Stimulated activated naive CD8-positive, alpha-beta T cell treated with anti-CD3 and anti-CD28 coated beads, Interleukin-15, amount 100 ng/mL, for 72 hours (primary cell): ENCODE measurements around the gene ARHGEF39.

Source experiments
- ATAC-seq: fragments of 150-1000 bp; cut with Tn5 transposase; 2 replicates; pipeline ENCODE4 v1.10.0; 2021; ENCODE audit warnings: mild to moderate bottlenecking, moderate library complexity
- DNase-seq, 2 donors: peaks; one replicate each; pipeline ENCODE4 v3.0.0; 2021 to 2022
- H3K27ac Mint-ChIP-seq, 2 donors: one replicate each; pipeline ENCODE4 v1.8.0; 2022; ENCODE audit warnings: mild to moderate bottlenecking in 2 of 2, mixed read lengths in 2 of 2, moderate library complexity in 2 of 2
- H3K27me3 Mint-ChIP-seq: one replicate; pipeline ENCODE4 v1.8.0; 2022; ENCODE audit warnings: mixed read lengths
- H3K4me1 Mint-ChIP-seq: one replicate; pipeline ENCODE4 v1.8.0; 2022; ENCODE audit warnings: mild to moderate bottlenecking, mixed read lengths
- H3K4me3 Mint-ChIP-seq, 2 donors: one replicate each; pipeline ENCODE4 v1.8.0; 2022; ENCODE audit warnings: mild to moderate bottlenecking in 2 of 2, mixed read lengths in 2 of 2, moderate library complexity in 1 of 2
- H3K9me3 Mint-ChIP-seq, 2 donors: one replicate each; pipeline ENCODE4 v1.8.0; 2022; ENCODE audit warnings: mixed read lengths in 2 of 2

ARHGEF39 gene

DNA sequence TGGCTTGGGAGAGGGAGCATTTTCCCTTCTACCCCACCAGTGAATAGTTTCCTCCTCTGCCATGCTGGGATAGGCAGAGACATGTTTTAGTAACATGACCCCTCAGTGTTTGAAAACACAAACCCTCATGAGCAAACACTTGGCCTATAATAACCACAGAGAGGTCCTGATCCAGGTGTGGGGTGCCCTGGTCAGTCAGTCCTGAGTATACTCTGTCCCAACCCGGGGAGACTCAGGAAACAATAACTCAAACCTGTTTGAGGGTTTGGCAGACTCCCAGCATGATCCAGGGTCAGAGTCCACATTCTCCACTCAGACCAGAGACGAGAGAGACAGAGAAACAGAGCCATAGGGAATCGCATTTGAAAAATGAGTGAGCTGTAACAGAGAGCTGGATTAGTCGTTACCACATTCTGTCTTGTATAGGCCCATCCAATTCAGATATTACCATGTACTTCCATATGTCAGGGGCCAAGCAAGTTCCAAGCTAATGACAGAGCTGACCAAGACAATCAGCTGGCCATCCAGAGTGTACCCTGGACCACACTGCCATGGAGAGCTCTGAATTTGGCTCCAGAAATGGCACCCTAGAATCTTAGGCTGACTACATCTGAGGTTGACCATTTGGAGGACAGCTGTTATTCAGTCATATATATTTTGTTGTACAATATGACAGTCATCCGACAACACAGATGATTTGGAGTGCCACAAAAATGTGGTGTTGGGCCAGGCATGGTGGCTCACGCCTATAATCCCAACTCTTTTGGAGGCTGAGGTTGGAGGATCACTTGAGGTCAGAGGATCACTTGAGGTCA, 4.5 kb upstream of the ARHGEF39 start:
- ATAC-seq = no peak
- Mint-ChIP-seq H3K9me3 (peaks cover 6 to 7% of the 10 kb centered on the region in 2 donors), H3K4me3 (no peak overlapping the region), H3K27ac (no peak overlapping the region), H3K27me3 (peaks cover 6% of the 10 kb centered on the region), H3K4me1 (peaks cover 23% of the 10 kb centered on the region)
- DNase-seq = no peak

DNA sequence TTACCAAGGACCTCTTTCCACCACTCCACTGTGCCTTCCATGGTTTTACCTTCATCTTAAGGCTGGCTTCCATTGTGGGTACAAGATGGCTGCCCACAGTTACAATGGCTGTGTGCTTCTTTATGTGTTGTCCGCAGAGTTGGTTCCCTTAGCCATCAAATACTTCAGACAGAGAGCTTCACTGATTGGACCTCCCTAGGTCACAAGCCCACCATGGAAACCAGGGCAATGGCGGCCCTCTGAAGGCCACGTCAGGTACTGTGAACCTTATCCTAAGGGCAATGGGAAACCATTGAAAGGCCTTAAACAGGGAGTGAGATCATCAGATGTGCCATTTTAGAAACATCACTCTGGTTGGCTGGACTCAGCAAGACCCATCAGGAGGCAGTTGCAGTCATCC, 2.9 kb upstream of the ARHGEF39 start:
- H3K9me3 Mint-ChIP-seq = peaks cover 6 to 7% of the 10 kb centered on the region in 2 donors
- no peaks in the 10 kb centered on the region for H3K27me3 Mint-ChIP-seq
- H3K27ac Mint-ChIP-seq = no peak overlapping the region
- H3K4me1 Mint-ChIP-seq = peaks cover 34% of the 10 kb centered on the region
- no peak for DNase-seq
- no peak overlapping the region for H3K4me3 Mint-ChIP-seq
- ATAC-seq = no peak

DNA sequence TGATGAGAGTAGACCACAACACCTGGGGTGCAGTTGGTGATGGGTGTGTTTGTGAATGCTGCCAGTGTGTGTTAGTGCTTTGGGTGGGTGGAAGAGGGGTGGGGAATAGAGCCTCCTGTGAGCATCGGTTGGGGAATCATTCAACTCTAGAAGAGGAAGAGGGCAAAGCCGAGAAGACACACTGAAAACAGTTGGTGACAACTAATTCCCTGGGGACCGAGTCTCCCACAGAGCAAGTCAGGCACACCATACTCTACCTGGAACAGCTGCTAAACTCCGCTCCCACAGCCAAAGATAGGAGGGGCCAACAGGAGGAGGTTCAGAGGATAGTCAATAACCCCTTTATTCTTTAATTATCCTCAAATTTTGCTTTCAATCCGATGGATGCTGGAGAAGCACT, 1.6 kb upstream of the ARHGEF39 start:
- DNase-seq (no peak), ATAC-seq (no peak)
- Mint-ChIP-seq H3K27ac (no peak overlapping the region), H3K4me1 (peaks cover 48% of the 10 kb centered on the region), H3K27me3 (no peaks in the 10 kb centered on the region), H3K9me3 (peaks cover 6 to 7% of the 10 kb centered on the region in 2 donors), H3K4me3 (no peak overlapping the region)

DNA sequence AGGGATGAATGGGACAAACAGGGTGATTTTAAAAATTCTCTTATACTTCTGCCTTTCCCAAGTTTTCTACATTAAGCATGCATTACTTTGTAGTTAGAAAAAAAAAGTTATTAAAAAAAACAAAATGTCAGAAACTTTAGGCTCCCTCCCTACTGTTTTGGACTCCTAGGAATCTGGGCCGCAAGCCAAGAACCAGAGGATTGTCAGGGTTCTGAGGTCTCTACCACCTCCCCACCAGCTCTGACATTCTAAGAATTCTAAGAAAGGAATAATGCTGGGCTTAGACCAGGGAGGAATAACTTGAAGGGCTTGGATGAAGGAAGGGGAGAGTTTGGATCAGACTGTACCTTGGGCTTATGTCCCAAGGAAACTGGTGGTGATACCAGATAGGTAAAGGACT, 1.1 kb upstream of the ARHGEF39 start:
- H3K27me3 Mint-ChIP-seq = no peaks in the 10 kb centered on the region
- peaks cover 52% of the 10 kb centered on the region for H3K4me1 Mint-ChIP-seq
- ATAC-seq = no peak
- peaks cover 6 to 7% of the 10 kb centered on the region in 2 donors for H3K9me3 Mint-ChIP-seq
- peak overlapping the region in 1 of 2 donors; percentile 34 for H3K27ac Mint-ChIP-seq
- H3K4me3 Mint-ChIP-seq = peak overlapping the region; percentile 92 to 93
- DNase-seq = no peak

DNA sequence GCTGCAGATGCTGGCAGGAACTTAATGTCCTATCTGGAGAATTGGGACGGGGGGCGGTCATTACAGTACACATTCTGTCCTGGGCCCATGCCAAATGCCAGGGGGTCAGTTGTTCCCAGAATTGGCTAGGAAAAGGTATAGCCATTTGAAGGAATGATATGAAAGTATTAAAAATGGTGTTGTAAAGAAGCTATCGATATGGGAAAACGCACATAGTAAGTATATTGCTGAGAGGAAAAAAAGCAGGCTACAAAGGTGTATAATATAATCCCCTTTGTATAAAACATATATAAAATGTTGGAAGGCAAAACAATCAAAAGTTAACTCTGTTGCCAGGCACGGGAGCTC, 450 bp upstream of the ARHGEF39 start:
- no peak for DNase-seq
- Mint-ChIP-seq H3K27ac (peak overlapping the region; percentile 77), H3K27me3 (no peaks in the 10 kb centered on the region), H3K4me3 (peak overlapping the region; percentile 92 to 93), H3K4me1 (peaks cover 58% of the 10 kb centered on the region), H3K9me3 (peaks cover 6 to 7% of the 10 kb centered on the region in 2 donors)
- ATAC-seq = no peak

DNA sequence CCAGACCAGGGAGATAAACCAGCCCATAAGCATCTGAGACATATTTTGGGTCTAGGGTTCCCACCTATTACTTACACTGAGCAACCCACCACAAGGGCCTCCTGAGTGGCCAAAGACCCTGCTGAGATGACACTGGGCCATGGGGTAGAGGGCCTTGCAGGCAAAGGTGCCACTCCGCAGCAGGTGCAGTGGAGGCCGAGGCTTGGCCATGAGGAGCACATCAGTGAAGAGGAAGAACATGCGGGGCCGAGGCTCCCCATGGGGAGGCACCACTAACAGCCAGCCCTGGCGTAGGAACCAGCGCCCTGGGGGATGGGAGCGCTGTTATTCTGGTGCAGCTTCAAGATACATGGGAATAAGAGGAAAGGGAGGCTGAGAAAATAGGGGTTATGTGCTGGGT, 2.6 kb downstream of the ARHGEF39 start:
- ATAC-seq (no peak), DNase-seq (no peak)
- peak overlapping the region; percentile 3 to 47 for H3K4me3 Mint-ChIP-seq
- H3K9me3 Mint-ChIP-seq = no peaks in the 10 kb centered on the region
- peaks cover 83% of the 10 kb centered on the region for H3K4me1 Mint-ChIP-seq
- H3K27me3 Mint-ChIP-seq = no peaks in the 10 kb centered on the region
- no peak overlapping the region for H3K27ac Mint-ChIP-seq

DNA sequence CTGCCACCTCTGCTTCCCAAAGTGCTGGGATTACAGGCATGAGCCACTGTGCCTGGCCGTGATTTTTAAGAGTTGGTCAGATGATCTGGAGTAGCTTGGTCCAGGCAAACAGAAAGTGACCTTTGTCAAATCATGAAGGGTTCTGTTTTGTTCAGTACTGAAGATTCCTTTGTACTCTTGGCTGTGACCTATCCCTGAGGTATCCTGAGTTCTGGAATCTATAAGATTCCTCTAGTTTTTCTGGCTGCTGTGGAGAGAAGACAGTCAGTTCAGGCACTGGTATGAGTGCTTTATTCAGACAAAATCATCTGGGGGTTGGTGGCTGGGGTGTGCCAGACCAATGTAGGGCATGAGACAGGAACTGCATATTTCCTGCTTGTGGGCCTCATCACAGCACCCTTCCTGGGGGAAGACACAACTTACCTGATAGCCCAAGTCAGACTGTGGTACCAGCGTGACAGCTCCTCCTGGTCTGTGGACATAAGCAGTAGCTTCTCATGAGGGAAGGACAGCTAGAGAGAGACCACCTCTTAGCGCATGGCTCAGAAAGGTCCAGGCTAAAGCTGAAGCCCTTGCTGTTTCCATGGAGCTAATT, 3.1 kb downstream of the ARHGEF39 start:
- Mint-ChIP-seq H3K9me3 (no peaks in the 10 kb centered on the region), H3K27ac (peak overlapping the region in 1 of 2 donors; percentile 58), H3K27me3 (no peaks in the 10 kb centered on the region), H3K4me3 (no peak overlapping the region), H3K4me1 (peaks cover 89% of the 10 kb centered on the region)
- ATAC-seq = no peak
- DNase-seq = no peak

DNA sequence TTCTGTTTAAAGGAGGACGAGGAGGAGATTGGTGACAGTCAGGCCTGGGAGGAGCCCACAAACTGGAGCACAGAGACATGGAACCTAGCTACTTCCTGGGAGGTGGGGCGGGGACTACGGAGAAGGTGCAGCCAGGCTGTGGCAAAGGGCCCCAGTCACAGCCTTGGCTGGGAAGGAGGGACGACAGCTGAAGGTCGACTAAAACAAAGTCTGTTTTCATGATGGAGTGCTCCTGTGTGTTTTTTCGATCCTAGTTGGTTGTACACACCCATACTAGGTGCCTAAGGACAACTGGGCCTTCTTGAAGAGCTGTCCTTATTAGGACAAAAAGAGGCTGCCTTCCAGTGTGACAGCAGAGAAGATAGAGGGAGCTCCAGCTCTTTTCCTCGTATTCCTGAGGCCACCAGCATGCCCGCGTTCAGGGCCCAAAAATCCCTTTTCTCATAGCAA, 4.0 kb downstream of the ARHGEF39 start:
- H3K27me3 Mint-ChIP-seq = no peaks in the 10 kb centered on the region
- no peak for ATAC-seq
- no peak for DNase-seq
- no peak overlapping the region for H3K27ac Mint-ChIP-seq
- H3K4me3 Mint-ChIP-seq = no peak overlapping the region
- H3K4me1 Mint-ChIP-seq = peaks cover 94% of the 10 kb centered on the region
- H3K9me3 Mint-ChIP-seq = no peaks in the 10 kb centered on the region

DNA sequence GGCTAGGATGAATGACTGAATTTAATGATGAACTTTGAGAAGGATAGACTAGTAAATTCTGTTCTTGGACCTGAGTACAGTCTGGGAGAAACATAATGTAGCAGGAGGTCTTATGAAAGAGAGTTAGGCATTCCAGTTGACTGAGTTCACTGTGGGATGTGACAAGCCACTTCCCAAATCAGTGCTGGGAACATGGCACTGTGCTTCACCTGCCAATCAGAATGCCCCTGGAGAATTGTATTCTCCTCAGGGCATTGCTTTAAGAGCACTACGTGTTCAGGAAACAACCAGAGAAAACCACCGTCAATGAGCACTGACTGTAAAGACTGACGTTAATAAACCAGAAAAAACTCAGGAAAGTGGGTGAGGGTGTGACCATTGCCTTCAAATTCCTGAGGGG, 5.7 kb downstream of the ARHGEF39 start:
- Mint-ChIP-seq H3K4me1 (peaks cover 84% of the 10 kb centered on the region), H3K9me3 (no peaks in the 10 kb centered on the region), H3K27ac (peak overlapping the region in 1 of 2 donors; percentile 87), H3K27me3 (no peaks in the 10 kb centered on the region), H3K4me3 (peak overlapping the region; percentile 76 to 92)
- ATAC-seq = no peak
- DNase-seq = no peak

DNA sequence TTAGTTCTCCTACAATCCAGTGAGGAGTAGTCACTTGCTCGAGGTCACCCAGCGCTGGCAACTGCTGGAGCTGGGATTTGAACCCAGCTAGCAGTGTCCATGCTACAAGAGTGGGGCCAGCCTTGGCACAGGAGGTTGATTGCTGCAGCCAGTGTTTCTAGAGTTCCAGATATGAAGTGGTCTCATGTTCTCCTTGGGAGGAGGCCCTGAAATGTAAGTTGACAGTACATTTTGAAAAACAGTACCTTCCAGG, 6.1 kb downstream of the ARHGEF39 start:
- Mint-ChIP-seq H3K4me1 (peaks cover 84% of the 10 kb centered on the region), H3K27ac (peak overlapping the region; percentile 78 to 100), H3K4me3 (peak overlapping the region; percentile 76 to 92), H3K27me3 (no peaks in the 10 kb centered on the region), H3K9me3 (no peaks in the 10 kb centered on the region)
- DNase-seq (no peak), ATAC-seq (peak; percentile 5)

DNA sequence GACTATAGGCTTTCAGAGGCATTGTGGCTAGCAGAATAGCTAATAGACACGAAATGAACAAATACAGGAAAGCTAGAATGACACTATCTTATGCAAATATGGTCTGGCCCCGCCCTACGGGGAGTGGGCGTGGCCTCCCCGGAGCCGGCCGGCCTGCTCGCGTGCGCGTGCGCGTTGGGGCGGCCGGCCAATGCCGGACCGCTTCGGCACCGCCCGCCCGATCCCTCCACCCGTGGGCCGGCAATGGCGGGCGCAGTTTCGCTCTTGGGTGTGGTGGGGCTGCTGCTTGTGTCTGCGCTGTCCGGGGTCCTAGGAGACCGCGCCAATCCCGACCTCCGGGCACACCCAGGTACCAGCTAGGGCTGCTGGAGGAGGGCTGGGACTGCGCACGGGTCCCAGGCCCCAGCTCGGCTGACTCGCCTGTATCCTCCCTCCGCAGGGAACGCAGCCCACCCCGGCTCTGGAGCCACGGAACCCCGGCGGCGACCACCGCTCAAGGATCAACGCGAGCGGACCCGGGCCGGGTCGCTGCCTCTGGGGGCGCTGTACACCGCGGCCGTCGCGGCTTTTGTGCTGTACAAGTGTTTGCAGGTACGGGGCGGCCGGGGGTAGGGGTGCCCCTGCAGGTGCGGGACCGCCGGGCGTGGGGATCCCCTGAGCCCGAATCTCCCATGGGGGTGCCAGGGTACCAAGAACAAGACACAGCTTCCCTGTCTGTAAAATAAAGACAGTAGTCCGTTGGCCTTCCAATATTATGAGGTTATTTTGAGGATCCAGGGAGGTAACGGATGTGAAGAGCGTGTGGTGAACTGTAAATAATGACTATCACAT, 6.6 kb downstream of the ARHGEF39 start, which contains the start of gene CCDC107:
Gene CCDC107 (plus strand): TSS at position 156 of the 831 bp plus-strand sequence. CDS start 88 bp downstream, at position 244.
- ATAC-seq = peak; percentile 65
- Mint-ChIP-seq H3K4me3 (peak within 1 kb of the TSS; percentile 76 to 92), H3K27me3 (no peaks in the 10 kb centered on the region), H3K9me3 (no peaks in the 10 kb centered on the region), H3K27ac (peak within 1 kb of the TSS; percentile 98 to 100), H3K4me1 (peaks cover 80% of the 10 kb centered on the region)
- peak; percentile 84 to 86 for DNase-seq

DNA sequence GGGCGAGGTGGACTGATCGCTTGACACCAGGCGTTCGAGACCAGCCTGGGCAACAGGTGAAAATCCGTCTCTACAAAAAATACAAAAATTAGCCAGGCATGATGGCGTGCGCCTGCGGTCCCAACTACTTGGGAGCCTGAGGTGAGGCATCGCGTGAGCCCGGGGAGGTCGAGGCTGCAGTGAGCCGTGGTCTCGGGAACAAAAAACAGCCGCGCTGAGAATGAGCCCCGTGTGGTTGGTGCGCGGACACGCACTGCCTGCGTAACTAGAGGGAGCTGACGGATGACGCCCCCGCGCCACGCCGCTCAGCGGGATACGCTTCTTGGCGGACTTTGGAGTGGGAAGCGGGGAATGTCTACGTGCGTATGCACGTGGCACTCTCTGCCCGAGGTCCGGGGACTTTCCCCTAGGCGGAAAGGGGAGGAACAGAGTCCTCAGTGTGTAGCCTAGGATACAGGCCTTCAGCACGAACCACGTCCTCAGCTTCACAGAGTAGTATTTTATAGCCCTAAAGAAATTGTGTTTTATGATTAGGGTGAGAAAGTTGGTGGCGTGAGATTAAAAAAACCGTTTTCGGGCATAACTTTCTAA, 7.4 kb downstream of the ARHGEF39 start, which contains the start of gene RMRP:
Gene RMRP (minus strand): TSS at position 474 of the 591 bp plus-strand sequence.
- Mint-ChIP-seq H3K27me3 (no peaks in the 10 kb centered on the region), H3K4me3 (peak within 1 kb of the TSS; percentile 76 to 92), H3K4me1 (peaks cover 73% of the 10 kb centered on the region), H3K9me3 (no peaks in the 10 kb centered on the region), H3K27ac (peak within 1 kb of the TSS; percentile 98 to 100)
- DNase-seq = peak; percentile 90 to 96
- peak; percentile 95 for ATAC-seq

DNA sequence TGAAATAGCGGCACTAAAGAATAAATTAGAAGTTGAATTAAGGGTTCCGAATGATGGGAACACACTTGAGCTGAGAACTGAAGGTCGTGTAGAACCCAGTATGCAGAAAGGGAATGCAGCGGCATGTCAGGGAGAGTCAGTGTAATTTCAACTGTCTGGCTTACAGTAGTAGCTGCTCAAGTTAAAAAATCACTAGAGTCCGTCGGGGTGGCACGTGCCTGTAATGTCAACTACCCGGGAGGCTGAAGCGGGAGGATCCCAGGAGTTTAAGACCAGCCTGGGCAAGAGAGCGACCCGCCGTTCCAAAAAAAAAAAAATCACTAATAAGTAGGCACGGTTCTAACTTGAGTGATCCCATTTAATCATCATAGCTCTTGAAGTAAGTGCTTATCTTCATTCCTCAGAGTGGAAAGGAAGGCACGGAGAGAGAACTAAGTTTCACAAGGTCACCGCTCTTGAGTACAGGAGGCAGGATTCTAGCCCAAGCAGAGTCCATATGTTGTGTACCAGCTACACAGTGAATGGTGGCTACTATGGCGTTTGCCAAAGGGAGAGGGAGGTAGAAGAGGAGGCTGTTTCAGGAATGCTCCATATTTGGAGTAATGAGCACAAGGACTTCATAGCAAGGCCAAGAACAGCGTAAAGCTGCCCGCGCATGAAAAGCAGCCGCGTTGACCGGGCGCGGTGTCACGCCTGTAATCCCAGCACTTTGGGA, 8.0 kb downstream of the ARHGEF39 start:
- Mint-ChIP-seq H3K9me3 (no peaks in the 10 kb centered on the region), H3K4me3 (peak overlapping the region; percentile 76 to 92), H3K27ac (peak overlapping the region; percentile 98 to 100), H3K4me1 (peaks cover 69% of the 10 kb centered on the region), H3K27me3 (no peaks in the 10 kb centered on the region)
- DNase-seq (no peak), ATAC-seq (no peak)

DNA sequence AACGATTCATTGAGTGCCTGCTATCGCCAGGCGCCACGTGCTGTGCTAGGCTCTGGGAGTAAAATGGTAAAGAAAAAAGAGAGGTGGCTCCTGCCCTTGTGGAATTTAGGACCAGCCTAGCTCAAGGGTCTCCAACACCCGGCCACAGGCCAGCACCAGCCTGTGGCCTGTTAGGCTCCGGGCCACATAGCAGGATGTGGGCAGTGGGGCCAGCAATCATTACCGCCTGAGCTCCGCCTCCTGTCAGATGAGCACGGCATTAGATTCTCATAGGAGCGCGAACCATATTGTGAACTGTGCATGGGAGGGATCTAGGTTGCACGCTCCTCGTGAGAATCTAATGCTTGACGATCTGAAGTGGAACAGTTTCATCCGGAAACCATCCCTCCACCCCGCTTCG, 8.6 kb downstream of the ARHGEF39 start:
- no peaks in the 10 kb centered on the region for H3K27me3 Mint-ChIP-seq
- ATAC-seq (no peak), DNase-seq (no peak)
- H3K9me3 Mint-ChIP-seq = no peaks in the 10 kb centered on the region
- H3K4me3 Mint-ChIP-seq = no peak overlapping the region
- no peak overlapping the region for H3K27ac Mint-ChIP-seq
- peaks cover 70% of the 10 kb centered on the region for H3K4me1 Mint-ChIP-seq

DNA sequence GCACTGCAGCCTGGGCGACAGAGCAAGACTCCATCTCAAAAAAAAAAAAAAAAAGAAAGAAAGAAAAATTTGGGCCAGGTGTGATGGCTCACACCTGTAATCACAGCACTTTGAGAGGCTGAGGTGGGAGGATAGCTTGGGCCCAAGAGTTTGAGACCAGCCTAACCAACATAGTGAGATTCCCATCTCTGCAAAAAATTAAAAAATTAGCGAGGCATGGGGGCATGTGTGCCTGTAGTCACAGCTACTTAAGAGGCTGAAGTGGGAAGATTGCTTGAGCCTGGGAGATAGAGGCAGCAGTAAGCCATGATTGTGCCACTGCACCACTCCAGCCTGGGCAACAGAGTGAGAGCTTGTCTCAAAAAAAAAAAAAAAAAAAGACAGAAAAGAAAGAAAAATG, 11.4 kb downstream of the ARHGEF39 start:
- H3K27ac Mint-ChIP-seq = peak overlapping the region in 1 of 2 donors; percentile 80
- H3K9me3 Mint-ChIP-seq = no peaks in the 10 kb centered on the region
- peaks cover 61% of the 10 kb centered on the region for H3K4me1 Mint-ChIP-seq
- H3K4me3 Mint-ChIP-seq = no peak overlapping the region
- DNase-seq = no peak
- ATAC-seq = no peak
- H3K27me3 Mint-ChIP-seq = no peaks in the 10 kb centered on the region
